Gastroesophageal sphincter (tissue), 4 donors: Measurements from ENCODE around the gene INPP5D. TPM values are rescaled to one million over a fixed set of nuclear protein-coding genes. Genes with fewer than 3 reads are reported as not detected.

Source experiments
- ATAC-seq: fragments of 150-250 bp; one replicate; pipeline ENCODE4 v1.9.1; 2016; ENCODE audit warnings: mild to moderate bottlenecking, moderate library complexity
- H3K27ac ChIP-seq, 4 donors: fragments of 200-600 bp; sonication (generic) in 3 of 4; 1 replicate in 3 of 4; 2 replicates in 1 of 4; pipeline ENCODE4 v1.5.1; 2016 to 2019
- H3K27me3 ChIP-seq: fragments of 200-600 bp; sonication (generic); one replicate; pipeline ENCODE4 v1.5.1; 2019
- H3K36me3 ChIP-seq, 2 donors: fragments of 200-600 bp; sonication (generic); one replicate each; pipeline ENCODE4 v1.5.1; 2019; ENCODE audit warnings: control low read depth in 1 of 2
- H3K4me1 ChIP-seq, 3 donors: fragments of 200-600 bp; sonication (generic); 1 replicate in 2 of 3; 2 replicates in 1 of 3; pipeline ENCODE4 v1.5.1; 2016 to 2019; ENCODE audit warnings: control low read depth in 2 of 3
- H3K4me3 ChIP-seq, 2 donors: fragments of 200-600 bp; sonication (generic); one replicate each; pipeline ENCODE4 v1.5.1; 2019; ENCODE audit warnings: mild to moderate bottlenecking in 1 of 2, moderate library complexity in 1 of 2
- H3K9me3 ChIP-seq, 3 donors: fragments of 200-600 bp; sonication (generic); one replicate each; pipeline ENCODE4 v1.5.1; 2017 to 2019; ENCODE audit warnings: control low read depth in 2 of 3
- EP300 ChIP-seq: sonication (generic); formaldehyde crosslinking; IDR thresholded peaks from one replicate; pipeline ENCODE4 v1.6.1; 2017; ENCODE audit warnings: antibody characterized with exemption, mild to moderate bottlenecking
- POLR2A ChIP-seq, 2 donors: fragments of 450-650 bp; IDR thresholded peaks; one replicate each; pipeline ENCODE4 v1.6.1; 2017; ENCODE audit warnings: antibody characterized with exemption in 2 of 2, mild to moderate bottlenecking in 2 of 2, moderate library complexity in 1 of 2
- POLR2AphosphoS5 ChIP-seq: sonication (generic); formaldehyde crosslinking; IDR thresholded peaks from one replicate; pipeline ENCODE4 v1.6.1; 2017; ENCODE audit warnings: antibody characterized with exemption
- WGBS, 2 donors: methylation state at CpG; one replicate each; pipeline ENCODE4 v1.1.5; 2018; ENCODE audit warnings: low coverage in 1 of 2; 5-methylcytosine and 5-hydroxymethylcytosine counted together
- total RNA-seq, 4 donors: library from RNA; depleted of rRNA; stranded (reverse); fragments of >200 nt; gene quantifications; one replicate each; pipeline ENCODE4 v1.1.0, GENCODE V29; 2016
- TF ChIP-seq, protein P1 (sequence below), 4 experiments: fragments of 200-600 bp in 2 of 4; fragments of 450-650 bp in 2 of 4; sonication (generic) in 1 of 4; IDR thresholded peaks; one replicate each; pipeline ENCODE4 v1.5.1; 2017 to 2019; ENCODE audit warnings: antibody characterized with exemption in 4 of 4, mild to moderate bottlenecking in 2 of 4, moderate library complexity in 2 of 4

Gene INPP5D
- total RNA-seq, 4 donors from 2014 or later: 6.5 to 12.4 (median 9.3) TPM

- Histone ChIP-seq H3K27me3 (no peaks in the 10 kb centered on the region), H3K4me1 (no peaks in the 10 kb centered on the region), H3K4me3 (no peak overlapping the region), H3K27ac (no peak overlapping the region), H3K36me3 (no peaks in the 10 kb centered on the region), H3K9me3 (no peaks in the 10 kb centered on the region)
- TF ChIP-seq, protein P1, sequence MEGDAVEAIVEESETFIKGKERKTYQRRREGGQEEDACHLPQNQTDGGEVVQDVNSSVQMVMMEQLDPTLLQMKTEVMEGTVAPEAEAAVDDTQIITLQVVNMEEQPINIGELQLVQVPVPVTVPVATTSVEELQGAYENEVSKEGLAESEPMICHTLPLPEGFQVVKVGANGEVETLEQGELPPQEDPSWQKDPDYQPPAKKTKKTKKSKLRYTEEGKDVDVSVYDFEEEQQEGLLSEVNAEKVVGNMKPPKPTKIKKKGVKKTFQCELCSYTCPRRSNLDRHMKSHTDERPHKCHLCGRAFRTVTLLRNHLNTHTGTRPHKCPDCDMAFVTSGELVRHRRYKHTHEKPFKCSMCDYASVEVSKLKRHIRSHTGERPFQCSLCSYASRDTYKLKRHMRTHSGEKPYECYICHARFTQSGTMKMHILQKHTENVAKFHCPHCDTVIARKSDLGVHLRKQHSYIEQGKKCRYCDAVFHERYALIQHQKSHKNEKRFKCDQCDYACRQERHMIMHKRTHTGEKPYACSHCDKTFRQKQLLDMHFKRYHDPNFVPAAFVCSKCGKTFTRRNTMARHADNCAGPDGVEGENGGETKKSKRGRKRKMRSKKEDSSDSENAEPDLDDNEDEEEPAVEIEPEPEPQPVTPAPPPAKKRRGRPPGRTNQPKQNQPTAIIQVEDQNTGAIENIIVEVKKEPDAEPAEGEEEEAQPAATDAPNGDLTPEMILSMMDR (IDR thresholded peaks at IDR 0.05): no peak
- TF ChIP-seq POLR2AphosphoS5 (no peak), EP300 (no peak), POLR2A (IDR thresholded peaks at IDR 0.05) (no peak)
- no peak for ATAC-seq
- 68 to 96% methylated on average over 3 of the region's 3 CpGs for WGBS, 2 donors
Measured at GRCh38 chr2:233234996-233235395, 174.9 kb downstream of the INPP5D start.

DNA sequence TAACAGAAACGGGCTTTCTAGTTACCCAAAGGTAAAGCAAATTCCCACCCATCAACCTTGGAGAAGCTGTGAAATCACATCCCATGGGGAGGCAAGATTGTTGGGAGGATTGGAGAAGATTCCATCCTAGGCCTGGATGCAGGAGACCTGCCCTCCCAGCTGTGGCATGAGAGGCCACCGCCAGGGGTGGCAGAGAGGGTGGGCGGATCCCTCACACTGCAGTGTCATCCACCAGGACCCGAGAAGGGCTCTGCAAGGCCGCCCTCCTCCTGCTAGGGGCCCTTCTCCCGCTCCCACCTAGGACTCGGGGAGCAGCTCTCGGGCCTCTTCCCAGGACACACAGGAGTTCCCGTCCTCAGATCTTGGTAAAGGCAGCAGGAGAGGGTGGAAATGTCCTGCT is 175.8 kb downstream of the INPP5D start:
- H3K27me3 ChIP-seq: no peaks in the 10 kb centered on the region
- H3K4me3 ChIP-seq: no peak overlapping the region
- no peaks in the 10 kb centered on the region for H3K36me3 ChIP-seq
- ATAC-seq: no peak
- no peak overlapping the region for H3K27ac ChIP-seq
- no peak for TF ChIP-seq EP300
- TF ChIP-seq, protein P1 (IDR thresholded peaks at IDR 0.05): no peak
- TF ChIP-seq POLR2A (IDR thresholded peaks at IDR 0.05): no peak
- no peak for TF ChIP-seq POLR2AphosphoS5
- no peaks in the 10 kb centered on the region for H3K4me1 ChIP-seq
- WGBS, 2 donors: 60% methylated on average over 1 of the region's 9 CpGs; no CpG with 5 or more reads in 1 of the 2 donors
- H3K9me3 ChIP-seq: no peaks in the 10 kb centered on the region

GRCh38 chr2:233236820-233237589 is 176.9 kb downstream of the INPP5D start:
- no peak overlapping the region for H3K27ac ChIP-seq
- WGBS, 2 donors: 52 to 100% methylated on average over 1 to 3 of the region's 7 CpGs
- H3K36me3 ChIP-seq: no peaks in the 10 kb centered on the region
- TF ChIP-seq POLR2A (IDR thresholded peaks at IDR 0.05) (no peak), EP300 (no peak), POLR2AphosphoS5 (no peak)
- TF ChIP-seq, protein P1 (IDR thresholded peaks at IDR 0.05): no peak
- H3K4me3 ChIP-seq: no peak overlapping the region
- no peaks in the 10 kb centered on the region for H3K27me3 ChIP-seq
- no peaks in the 10 kb centered on the region for H3K9me3 ChIP-seq
- no peak for ATAC-seq
- H3K4me1 ChIP-seq: no peaks in the 10 kb centered on the region

DNA sequence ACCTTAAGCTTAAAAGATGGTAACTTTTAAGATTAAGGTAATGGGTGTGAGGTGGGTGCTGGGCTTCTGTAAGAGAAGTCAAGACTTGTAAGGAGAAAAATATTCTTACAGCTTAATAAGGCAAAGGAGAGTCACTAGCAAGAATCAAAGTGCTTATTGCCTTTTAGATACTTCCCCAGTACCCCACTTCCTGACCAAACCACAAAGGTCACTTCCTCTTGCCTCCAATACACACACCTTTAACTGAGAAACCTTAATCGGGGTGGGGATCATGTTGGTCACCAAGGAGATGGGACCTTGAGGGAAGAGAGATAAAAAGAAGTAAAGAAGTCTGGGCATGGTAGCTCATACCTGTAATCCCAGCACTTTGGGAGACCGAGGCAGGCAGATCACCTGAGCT is 180.8 kb downstream of the INPP5D start:
- 61 to 71% methylated on average over 2 of the region's 2 CpGs for WGBS, 2 donors
- ATAC-seq: no peak
- Histone ChIP-seq H3K4me1 (no peaks in the 10 kb centered on the region), H3K9me3 (no peaks in the 10 kb centered on the region), H3K4me3 (no peak overlapping the region), H3K27me3 (no peaks in the 10 kb centered on the region), H3K27ac (no peak overlapping the region), H3K36me3 (no peaks in the 10 kb centered on the region)
- TF ChIP-seq POLR2A (IDR thresholded peaks at IDR 0.05): no peak
- TF ChIP-seq POLR2AphosphoS5: no peak
- TF ChIP-seq, protein P1 (IDR thresholded peaks at IDR 0.05): no peak
- no peak for TF ChIP-seq EP300

- H3K27ac ChIP-seq: no peak overlapping the region
- no peak for ATAC-seq
- H3K9me3 ChIP-seq: no peaks in the 10 kb centered on the region
- H3K27me3 ChIP-seq: no peaks in the 10 kb centered on the region
- H3K4me1 ChIP-seq: no peaks in the 10 kb centered on the region
- no peaks in the 10 kb centered on the region for H3K36me3 ChIP-seq
- WGBS, 2 donors: 63 to 94% methylated on average over 2 to 3 of the region's 3 CpGs
- no peak for TF ChIP-seq POLR2AphosphoS5
- no peak overlapping the region for H3K4me3 ChIP-seq
Measured at GRCh38 chr2:233241803-233242202, 181.7 kb downstream of the INPP5D start.
